K562 (cell line): ENCODE data around the gene DYNC1H1. TPM values are rescaled to one million over a fixed set of nuclear protein-coding genes. Genes with fewer than 3 reads are reported as not detected.

Source experiments
- ARID2 ChIP-seq: fragments of 450-650 bp; IDR thresholded peaks from 2 replicates; pipeline ENCODE4 v1.6.1; 2017; ENCODE audit warnings: antibody characterized with exemption, mild to moderate bottlenecking
- BCOR ChIP-seq: fragments of 450-650 bp; IDR thresholded peaks from 2 replicates; pipeline ENCODE4 v1.6.1; 2016
- BRD9 ChIP-seq: fragments of 450-650 bp; IDR thresholded peaks from 2 replicates; pipeline ENCODE4 v1.6.1; 2018; ENCODE audit warnings: low read depth; ENCODE audit not compliant: partially characterized antibody
- CBFA2T3 ChIP-seq: fragments of 450-650 bp; IDR thresholded peaks from 2 replicates; pipeline ENCODE4 v1.6.1; 2017
- CREB1 ChIP-seq, 2 experiments: sonication (generic) in 1 of 2; formaldehyde crosslinking in 1 of 2; IDR thresholded peaks; 2 replicates each; pipeline versions ENCODE4 v1.6.1 to v1.8.0; 2012 to 2022; ENCODE audit warnings: inconsistent platforms in 1 of 2, mild to moderate bottlenecking in 1 of 2, missing genetic modification reagents in 1 of 2, moderate library complexity in 1 of 2
- ELF1 ChIP-seq: fragments of 200-800 bp; sonication (Bioruptor generic); IDR thresholded peaks from 2 replicates; pipeline ENCODE4 v1.6.1; 2016; ENCODE audit warnings: missing genetic modification characterization, missing compliant biosample characterization
- GABPB2 ChIP-seq: fragments of 250-450 bp; sonication (Bioruptor Pico); conservative IDR thresholded peaks from 2 replicates; pipeline ENCODE4 v1.5.1; 2021; ENCODE audit warnings: mild to moderate bottlenecking
- HDAC1 ChIP-seq, 2 experiments: fragments of 450-650 bp; IDR thresholded peaks; 2 replicates each; pipeline ENCODE4 v1.6.1; 2016 to 2017; ENCODE audit warnings: inconsistent platforms in 1 of 2, mild to moderate bottlenecking in 1 of 2, moderate library complexity in 1 of 2
- L3MBTL2 ChIP-seq: fragments of 450-650 bp; IDR thresholded peaks from 2 replicates; pipeline ENCODE4 v1.6.1; 2016; ENCODE audit warnings: mild to moderate bottlenecking, moderate library complexity
- LEF1 ChIP-seq: fragments of 450-650 bp; IDR thresholded peaks from 2 replicates; pipeline ENCODE4 v1.6.1; 2016; ENCODE audit warnings: mild to moderate bottlenecking
- MYNN ChIP-seq, 2 experiments: sonication (generic); formaldehyde crosslinking in 1 of 2; IDR thresholded peaks; 2 replicates each; pipeline versions ENCODE4 v1.5.0 to v1.6.1; 2016 to 2020; ENCODE audit warnings: antibody characterized with exemption in 1 of 2, missing genetic modification reagents in 1 of 2
- NFIC ChIP-seq: fragments of 450-650 bp; IDR thresholded peaks from 2 replicates; pipeline ENCODE4 v1.6.1; 2017; ENCODE audit warnings: mild to moderate bottlenecking, inconsistent platforms
- NFRKB ChIP-seq: fragments of 450-650 bp; IDR thresholded peaks from 2 replicates; pipeline ENCODE4 v1.6.1; 2016; ENCODE audit warnings: low read depth
- OTX1 ChIP-seq: fragments of 450-650 bp; formaldehyde crosslinking; IDR thresholded peaks from 2 replicates; pipeline ENCODE4 v1.4.0; 2022; ENCODE audit warnings: mild to moderate bottlenecking
- PCBP1 ChIP-seq: fragments of 200-400 bp; formaldehyde crosslinking; IDR thresholded peaks from 2 replicates; pipeline ENCODE4 v1.6.1; 2018; ENCODE audit warnings: mild to moderate bottlenecking, low read depth, low read length; ENCODE audit not compliant: poor library complexity, severe bottlenecking
- TAL1 ChIP-seq: fragments of 450-650 bp; IDR thresholded peaks from 2 replicates; pipeline ENCODE4 v1.6.1; 2016; ENCODE audit warnings: mild to moderate bottlenecking
- TCF3 ChIP-seq: sonication (generic); formaldehyde crosslinking; IDR thresholded peaks from 2 replicates; pipeline ENCODE4 v1.4.0; 2020; ENCODE audit warnings: mild to moderate bottlenecking, missing genetic modification reagents
- TOE1 ChIP-seq, 2 experiments: fragments of 450-650 bp in 1 of 2; sonication (generic) in 1 of 2; formaldehyde crosslinking in 1 of 2; IDR thresholded peaks; 2 replicates each; pipeline versions ENCODE4 v1.7.1 to v1.8.0; 2016 to 2022; ENCODE audit warnings: borderline replicate concordance in 2 of 2, mild to moderate bottlenecking in 2 of 2, antibody characterized with exemption in 1 of 2, inconsistent platforms in 1 of 2, low read depth in 1 of 2, missing genetic modification reagents in 1 of 2, moderate library complexity in 1 of 2
- ZBTB1 ChIP-seq: sonication (generic); formaldehyde crosslinking; IDR thresholded peaks from 2 replicates; pipeline ENCODE4 v1.8.1; 2023; ENCODE audit warnings: missing genetic modification reagents, low read depth, mild to moderate bottlenecking, borderline replicate concordance
- ZKSCAN3 ChIP-seq: fragments of 250-450 bp; sonication (Bioruptor Pico); IDR thresholded peaks from 2 replicates; pipeline ENCODE4 v1.4.0; 2020
- ZNF263 ChIP-seq: sonication (generic); formaldehyde crosslinking; IDR thresholded peaks from 2 replicates; pipeline ENCODE4 v1.8.0; 2022; ENCODE audit warnings: mild to moderate bottlenecking, missing genetic modification reagents, borderline replicate concordance
- polyA plus RNA-seq, 8 experiments: library from polyadenylated mRNA; depleted of rRNA in 4 of 8; stranded (reverse) in 5 of 8; unstranded in 3 of 8; fragments of >200 nt; fragmentation: Nextera tagmentation in 2 of 8; fragmentation: Illumina TruSeq in 1 of 8; extraction: Ambion mirVana in 2 of 8; extraction: Trizol in 1 of 8; gene quantifications; 2 replicates each; pipeline versions ENCODE4 v1.2.1 to v1.2.3, GENCODE V29; 2011 to 2014; ENCODE audit warnings: inconsistent platforms in 1 of 8, missing spikeins in 1 of 8
- total RNA-seq, 7 experiments: library from RNA; depleted of rRNA in 6 of 7; stranded (reverse); fragments of >200 nt in 6 of 7; fragmentation: Illumina TruSeq in 2 of 7; extraction: Trizol in 2 of 7; gene quantifications; 2 replicates each; pipeline versions ENCODE4 v1.2.1 to v1.2.3, GENCODE V29; 2011 to 2021; ENCODE audit warnings: low replicate concordance in 1 of 7
- TF ChIP-seq, protein P1 (sequence below): sonication (generic); formaldehyde crosslinking; IDR thresholded peaks from 2 replicates; pipeline ENCODE4 v1.8.1; 2023; ENCODE audit warnings: mild to moderate bottlenecking, missing genetic modification reagents

DYNC1H1 gene
- total and polyA plus RNA-seq, 9 of the 15 experiments (the other 6 are each of a cell fraction or from before 2014, with no cell fraction given): 31.9 to 335 (median 115) TPM

GRCh38 chr14:102094101-102094500 is 129.7 kb downstream of the DYNC1H1 start (continued):
- TF ChIP-seq PCBP1 (no peak), NFIC (peak; percentile 40), TOE1 (IDR thresholded peaks at IDR 0.05; ENCODE audit: borderline replicate concordance) (no peak), TOE1 (CRISPR knock-in tag; IDR thresholded peaks at IDR 0.05; ENCODE audit: borderline replicate concordance, low read depth) (no peak), BRD9 (no peak), TCF3 (CRISPR knock-in tag) (peak; percentile 75), TAL1 (peak; percentile 55), NFRKB (peak; percentile 64; the same call in 1 of the 2 replicates), ZBTB1 (CRISPR knock-in tag) (no peak), CREB1 (IDR thresholded peaks at IDR 0.05) (no peak), CREB1 (CRISPR knock-in tag; IDR thresholded peaks at IDR 0.05) (no peak), ARID2 (no peak), BCOR (peak; percentile 34; the same call in 1 of the 2 replicates), ZKSCAN3 (CRISPR knock-in tag) (no peak), HDAC1 (IDR thresholded peaks at IDR 0.05) (0 out of 4 replicates have a peak, but pooled peaks of 1 of the 2 experiments have one; percentile 9), ZNF263 (no peak), GABPB2 (CRISPR knock-in tag) (no peak), CBFA2T3 (peak; percentile 77), MYNN (IDR thresholded peaks at IDR 0.05) (0 out of 2 replicates have a peak, but pooled peaks have one; percentile 45), MYNN (CRISPR knock-in tag; IDR thresholded peaks at IDR 0.05) (no peak), LEF1 (no peak), OTX1 (CRISPR knock-in tag) (no peak), L3MBTL2 (peak; percentile 70), ELF1 (tag) (no peak)
- TF ChIP-seq, protein P1, sequence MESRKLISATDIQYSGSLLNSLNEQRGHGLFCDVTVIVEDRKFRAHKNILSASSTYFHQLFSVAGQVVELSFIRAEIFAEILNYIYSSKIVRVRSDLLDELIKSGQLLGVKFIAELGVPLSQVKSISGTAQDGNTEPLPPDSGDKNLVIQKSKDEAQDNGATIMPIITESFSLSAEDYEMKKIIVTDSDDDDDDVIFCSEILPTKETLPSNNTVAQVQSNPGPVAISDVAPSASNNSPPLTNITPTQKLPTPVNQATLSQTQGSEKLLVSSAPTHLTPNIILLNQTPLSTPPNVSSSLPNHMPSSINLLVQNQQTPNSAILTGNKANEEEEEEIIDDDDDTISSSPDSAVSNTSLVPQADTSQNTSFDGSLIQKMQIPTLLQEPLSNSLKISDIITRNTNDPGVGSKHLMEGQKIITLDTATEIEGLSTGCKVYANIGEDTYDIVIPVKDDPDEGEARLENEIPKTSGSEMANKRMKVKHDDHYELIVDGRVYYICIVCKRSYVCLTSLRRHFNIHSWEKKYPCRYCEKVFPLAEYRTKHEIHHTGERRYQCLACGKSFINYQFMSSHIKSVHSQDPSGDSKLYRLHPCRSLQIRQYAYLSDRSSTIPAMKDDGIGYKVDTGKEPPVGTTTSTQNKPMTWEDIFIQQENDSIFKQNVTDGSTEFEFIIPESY (CRISPR knock-in tag): no peak
- TF ChIP-seq, all 486 proteins: peak for 36
